HepG2 (cell line): ENCODE measurements around the gene MYL6B. TPM values are rescaled to one million over a fixed set of nuclear protein-coding genes. Genes with fewer than 3 reads are reported as not detected.
A peak's percentile ranks its signal among the peaks of the same experiment; 100 is the strongest.

Experiments
- ATAC-seq: fragments of 200-7000 bp; cut with Tn5 transposase; 3 replicates; pipeline ENCODE4 v1.9.1; 2020; ENCODE audit warnings: mild to moderate bottlenecking, moderate library complexity
- BruUV-seq: library from RNA; stranded (reverse); fragments of 400-500 nt; replicated peaks from 2 replicates; lab custom pipeline; 2021; lab: Mats Ljungman, UMichigan
- CTCF ChIA-PET: fragments of 300-600 bp; formaldehyde crosslinking; extraction: SDS; loops from one replicate; lab custom pipeline; 2021; ENCODE audit warnings: low total read pairs, inconsistent platforms, low intra/inter-chr PET ratio; lab: Yijun Ruan, JAX
- POLR2A ChIA-PET: fragments of 350-600 bp; sonication (Branson Sonifier 250); formaldehyde crosslinking; loops from one replicate; lab custom pipeline; 2020; ENCODE audit warnings: antibody characterized with exemption, inconsistent platforms; lab: Yijun Ruan, JAX
- DNase-seq: peaks from one replicate; pipeline ENCODE4 v3.0.0-alpha.2; 2015; ENCODE audit warnings: low spot score
- FAIRE-seq: peaks from 3 replicates; lab custom pipeline; 2011; peaks lifted over from hg19 to GRCh38; lab: Jason Lieb, UNC
- H2AFZ ChIP-seq: one replicate; pipeline ENCODE4 v1.6.1; 2011; ENCODE audit warnings: low read length, inconsistent platforms
- H3K27ac ChIP-seq: fragments of 300-600 bp; 3 replicates; pipeline ENCODE4 v1.8.0; 2011; ENCODE audit warnings: mixed run types, mild to moderate bottlenecking, mixed read lengths, low read length, inconsistent platforms; ENCODE audit not compliant: insufficient read depth; ENCODE audit errors: extremely low read length
- H3K27me3 ChIP-seq, 2 experiments: fragments of 200-600 bp in 1 of 2; 2 replicates in 1 of 2; 3 replicates in 1 of 2; pipeline versions ENCODE4 v1.6.0 to v1.8.0; 2011; ENCODE audit warnings: low read length in 2 of 2, mild to moderate bottlenecking in 2 of 2, moderate library complexity in 2 of 2, inconsistent platforms in 1 of 2; ENCODE audit not compliant: insufficient read depth in 2 of 2, control insufficient read depth in 1 of 2
- H3K36me3 ChIP-seq, 2 experiments: fragments of 200-600 bp in 1 of 2; replicated peaks in 1 of 2; 2 replicates in 1 of 2; 3 replicates in 1 of 2; pipeline versions ENCODE4 v1.5.1 to v1.8.0; 2011; ENCODE audit warnings: low read length in 2 of 2, inconsistent platforms in 1 of 2; ENCODE audit not compliant: insufficient read depth in 2 of 2, control insufficient read depth in 1 of 2
- H3K4me1 ChIP-seq: 2 replicates; pipeline ENCODE4 v1.5.1; 2012; ENCODE audit warnings: low read length, inconsistent platforms; ENCODE audit not compliant: insufficient read depth
- H3K4me2 ChIP-seq: 2 replicates; pipeline ENCODE4 v1.6.0; 2011; ENCODE audit warnings: low read depth, low read length, inconsistent platforms
- H3K4me3 ChIP-seq, 3 experiments: fragments of 200-600 bp in 1 of 3; sonication (generic), shearing (Covaris generic) in 1 of 3; replicated peaks in 1 of 3; 2 replicates each; pipeline ENCODE4 v1.5.1; 2011 to 2016; ENCODE audit warnings: low read length in 3 of 3, inconsistent platforms in 2 of 3, low read depth in 2 of 3, mild to moderate bottlenecking in 2 of 3, control low read depth in 1 of 3, mixed read lengths in 1 of 3; ENCODE audit not compliant: insufficient read depth in 1 of 3
- H3K79me2 ChIP-seq: one replicate; pipeline ENCODE4 v1.6.1; 2011; ENCODE audit warnings: low read length, inconsistent platforms; ENCODE audit not compliant: insufficient read depth
- H3K9ac ChIP-seq: 2 replicates; pipeline ENCODE4 v1.6.0; 2011; ENCODE audit warnings: mild to moderate bottlenecking, low read depth, low read length, inconsistent platforms; ENCODE audit not compliant: insufficient read depth
- H3K9me3 ChIP-seq: 2 replicates; pipeline ENCODE4 v1.5.1; 2012; ENCODE audit warnings: mild to moderate bottlenecking, low read length
- H4K20me1 ChIP-seq: 2 replicates; pipeline ENCODE4 v1.6.0; 2011; ENCODE audit warnings: inconsistent platforms, mild to moderate bottlenecking, low read length, moderate library complexity; ENCODE audit not compliant: insufficient read depth
- CENPBD1 ChIP-seq: sonication (generic); formaldehyde crosslinking; IDR thresholded peaks from 2 replicates; pipeline ENCODE4 v1.8.0; 2022; ENCODE audit warnings: missing genetic modification reagents, low read depth, mild to moderate bottlenecking, borderline replicate concordance
- DR1 ChIP-seq: sonication (generic); formaldehyde crosslinking; IDR thresholded peaks from 2 replicates; pipeline ENCODE4 v1.8.0; 2021; ENCODE audit warnings: mild to moderate bottlenecking, missing genetic modification reagents, inconsistent platforms
- ERF ChIP-seq: IDR thresholded peaks from 2 replicates; pipeline ENCODE4 v1.6.1; 2018; ENCODE audit warnings: missing biosample characterization, missing genetic modification reagents
- HDAC2 ChIP-seq: sonication (generic); formaldehyde crosslinking; IDR thresholded peaks from 2 replicates; pipeline ENCODE4 v1.4.0; 2020; ENCODE audit warnings: missing genetic modification reagents
- HNRNPLL ChIP-seq: fragments of 200-400 bp; formaldehyde crosslinking; IDR thresholded peaks from 2 replicates; pipeline ENCODE4 v1.6.1; 2017; ENCODE audit warnings: mild to moderate bottlenecking, low read depth, low read length; ENCODE audit not compliant: poor library complexity, severe bottlenecking
- KDM5A ChIP-seq: fragments of 200-600 bp; sonication (generic); IDR thresholded peaks from 2 replicates; pipeline ENCODE4 v1.7.0; 2018; ENCODE audit warnings: antibody characterized with exemption, mild to moderate bottlenecking, low read length, borderline replicate concordance
- MTERF4 ChIP-seq: sonication (generic); formaldehyde crosslinking; IDR thresholded peaks from 2 replicates; pipeline ENCODE4 v1.8.0; 2023; ENCODE audit warnings: mild to moderate bottlenecking, missing genetic modification reagents
- POLR2A ChIP-seq, 2 experiments: IDR thresholded peaks; 2 replicates each; pipeline ENCODE4 v1.6.1; 2011; ENCODE audit warnings: low read depth in 2 of 2, low read length in 2 of 2, mild to moderate bottlenecking in 1 of 2, moderate library complexity in 1 of 2; ENCODE audit not compliant: insufficient read depth in 1 of 2
- TGIF2 ChIP-seq: IDR thresholded peaks from 2 replicates; pipeline ENCODE4 v1.6.1; 2016; ENCODE audit warnings: control low read depth, missing compliant biosample characterization
- ZBTB42 ChIP-seq: sonication (generic); formaldehyde crosslinking; IDR thresholded peaks from 2 replicates; pipeline ENCODE4 v1.5.0; 2020; ENCODE audit warnings: mild to moderate bottlenecking, missing genetic modification reagents
- ZNF232 ChIP-seq: sonication (generic); formaldehyde crosslinking; IDR thresholded peaks from 2 replicates; pipeline ENCODE4 v1.4.0; 2020; ENCODE audit warnings: missing genetic modification reagents, borderline replicate concordance
- ZNF264 ChIP-seq: sonication (generic); formaldehyde crosslinking; IDR thresholded peaks from 2 replicates; pipeline ENCODE4 v1.4.0; 2020; ENCODE audit warnings: missing genetic modification reagents
- ZNF33B ChIP-seq: sonication (generic); formaldehyde crosslinking; IDR thresholded peaks from 2 replicates; pipeline ENCODE4 v1.5.1; 2020; ENCODE audit warnings: mild to moderate bottlenecking, missing genetic modification reagents
- ZNF496 ChIP-seq: sonication (generic); formaldehyde crosslinking; IDR thresholded peaks from 2 replicates; pipeline ENCODE4 v1.8.1; 2023; ENCODE audit warnings: mild to moderate bottlenecking, moderate library complexity, missing genetic modification reagents; ENCODE audit not compliant: insufficient replicate concordance
- ZNF557 ChIP-seq: sonication (generic); formaldehyde crosslinking; IDR thresholded peaks from 2 replicates; pipeline ENCODE4 v1.4.0; 2020; ENCODE audit warnings: missing genetic modification reagents
- ZNF563 ChIP-seq: sonication (generic); formaldehyde crosslinking; IDR thresholded peaks from 2 replicates; pipeline ENCODE4 v1.8.0; 2022; ENCODE audit warnings: mild to moderate bottlenecking, moderate library complexity, missing genetic modification reagents
- ZNF572 ChIP-seq: sonication (generic); formaldehyde crosslinking; IDR thresholded peaks from 2 replicates; pipeline ENCODE4 v1.5.1; 2020; ENCODE audit warnings: mild to moderate bottlenecking, missing genetic modification reagents
- ZNF605 ChIP-seq: sonication (generic); formaldehyde crosslinking; IDR thresholded peaks from 2 replicates; pipeline ENCODE4 v1.8.0; 2022; ENCODE audit warnings: mild to moderate bottlenecking, missing genetic modification reagents
- ZNF670 ChIP-seq: sonication (generic); formaldehyde crosslinking; IDR thresholded peaks from 2 replicates; pipeline ENCODE4 v1.8.0; 2022; ENCODE audit warnings: mild to moderate bottlenecking, missing genetic modification reagents, borderline replicate concordance
- WGBS: methylation state at CpG from one replicate; pipeline ENCODE4 v1.1.6; 2017; ENCODE audit warnings: low lambda C conversion rate; 5-methylcytosine and 5-hydroxymethylcytosine counted together
- in situ Hi-C: cut with HindIII; loops from 2 replicates; pipeline ENCODE4 v1.10.0; 2017; ENCODE audit warnings: low pct_unique_long_range_greater_than_20kb; ENCODE audit not compliant: extremely low pct_ligation_motif_present
- intact Hi-C: fragments of 100-400 bp; cut with micrococcal nuclease; formaldehyde crosslinking; loops from one replicate; pipeline ENCODE4 v1.10.0; 2022; ENCODE audit not compliant: unreplicated experiment
- polyA plus RNA-seq, 8 experiments: library from polyadenylated mRNA; depleted of rRNA in 3 of 8; stranded (reverse) in 7 of 8; unstranded in 1 of 8; fragments of >200 nt; fragmentation: Illumina TruSeq in 4 of 8; extraction: Trizol in 4 of 8; gene quantifications; 2 replicates each; pipeline versions ENCODE4 v1.2.1 to v1.2.3, GENCODE V29; 2011 to 2016; ENCODE audit warnings: low read depth in 4 of 8, missing spikeins in 1 of 8, mixed read lengths in 1 of 8; ENCODE audit not compliant: insufficient read depth in 1 of 8
- total RNA-seq, 5 experiments: library from RNA; depleted of rRNA; stranded (reverse); fragments of >200 nt; fragmentation: Illumina TruSeq; extraction: Trizol; gene quantifications; 2 replicates each; pipeline ENCODE4 v1.2.3, GENCODE V29; 2016; ENCODE audit warnings: low read depth in 1 of 5

The MYL6B gene
- total and polyA plus RNA-seq, 2 of the 13 experiments (the other 11 are each of a cell fraction or from before 2014, with no cell fraction given), result 75.7 to 88.7 TPM

- peak; percentile 21; the same call in 1 of the 2 replicates for TF ChIP-seq ERF (CRISPR knock-in tag)
- peak; percentile 88 for TF ChIP-seq ZNF670
- no peak for TF ChIP-seq ZNF557 (CRISPR knock-in tag)
- TF ChIP-seq DR1, result peak; percentile 99
- TF ChIP-seq TGIF2 (CRISPR knock-in tag), result peak; percentile 75; the same call in 1 of the 2 replicates
- TF ChIP-seq, all 625 proteins: peak for 161
Measured at GRCh38 chr12:56158029-56158925, 5.9 kb downstream of the MYL6B start, which contains the start of gene MYL6 (continued).

- Histone ChIP-seq H3K9me3 (no peaks in the 10 kb centered on the region), H2AFZ (no peak overlapping the region), H3K4me2 (peak overlapping the region; percentile 83), H3K9ac (peak overlapping the region; percentile 100), H4K20me1 (peaks cover 28% of the 10 kb centered on the region), H3K79me2 (peaks cover 27% of the 10 kb centered on the region), H3K27ac (peak overlapping the region; percentile 87), H3K4me3 (peak overlapping the region; percentile 92 to 99 (median 95)), H3K36me3 (peaks cover 22 to 35% of the 10 kb centered on the region in 2 experiments), H3K4me1 (peaks cover 57% of the 10 kb centered on the region), H3K27me3 (no peaks in the 10 kb centered on the region; a peak in 1 of 5 replicates)
- in situ Hi-C loops, result loop anchor here (5.0 kb wide), 1 partner anchor 37 kb away; no protein-coding TSS in a partner anchor
- CTCF ChIA-PET, result interaction anchor here (1.4 to 1.8 kb wide), 2 partner anchors 30 to 33 kb away, joined by 3 to 7 read pairs; partner anchors contain the start of gene SMARCC2
- ATAC-seq (peak; percentile 51), FAIRE-seq (peak; percentile 57), DNase-seq (peak; percentile 70)
- WGBS, result 4% methylated on average over 6 of the region's 6 CpGs
- intact Hi-C loops, result loop anchor here (2.0 to 5.0 kb wide), 2 partner anchors 32 to 33 kb away; no protein-coding TSS in a partner anchor
- TSS peak; percentile 69 for BruUV-seq
- POLR2A ChIA-PET, result interaction anchor here (1.2 to 3.4 kb wide), 9 partner anchors 9 to 229 kb away, joined by 3 to 30 read pairs (median 6); partner anchors contain the start of genes ESYT1, RPL41, SMARCC2 and ZC3H10
- TF ChIP-seq MTERF4 (CRISPR knock-in tag), result no peak
- TF ChIP-seq ZNF572 (CRISPR knock-in tag), result no peak
- no peak for TF ChIP-seq ZNF563 (CRISPR knock-in tag)
- TF ChIP-seq ZBTB42, result no peak
- peak; percentile 9; the same call in 1 of the 2 replicates for TF ChIP-seq ZNF232 (CRISPR knock-in tag)
- TF ChIP-seq ZNF33B (CRISPR knock-in tag), result no peak
- TF ChIP-seq ZNF496, result no peak
- no peak for TF ChIP-seq ZNF605 (CRISPR knock-in tag)
- no peak for TF ChIP-seq ZNF264 (CRISPR knock-in tag)
- peak; percentile 1 to 64; a peak in 1 of 4 replicates for TF ChIP-seq POLR2A (IDR thresholded peaks at IDR 0.05; ENCODE audit: insufficient read depth in 1 of 2, low read depth in 2 of 2, low read length in 2 of 2)
- no peak for TF ChIP-seq CENPBD1 (CRISPR knock-in tag)
- 0 out of 2 replicates have a peak, but pooled peaks have one; percentile 8 for TF ChIP-seq HDAC2 (CRISPR knock-in tag)
- TF ChIP-seq KDM5A, result peak; percentile 40; the same call in 1 of the 2 replicates
- TF ChIP-seq HNRNPLL, result no peak
Measured at GRCh38 chr12:56158926-56159461, 6.6 kb downstream of the MYL6B start.
